Measurements from ENCODE around the gene ATIC.

GRCh38 chr2:215313255-215313613 is 1.4 kb downstream of the ATIC start:
- no peak for TF ChIP-seq POLR2A (IDR thresholded peaks at IDR 0.05)
- TF ChIP-seq CTCF (IDR thresholded peaks at IDR 0.05): no peak

Data from uterus (tissue), 2 donors.